NCI-H128 (cell line): ENCODE data around the gene KANSL1.

ENCODE experiments used
- DNase-seq: peaks from one replicate; lab custom pipeline; 2025; ENCODE audit not compliant: unreplicated experiment; lab: John Stamatoyannopoulos, UW

Gene KANSL1

DNA sequence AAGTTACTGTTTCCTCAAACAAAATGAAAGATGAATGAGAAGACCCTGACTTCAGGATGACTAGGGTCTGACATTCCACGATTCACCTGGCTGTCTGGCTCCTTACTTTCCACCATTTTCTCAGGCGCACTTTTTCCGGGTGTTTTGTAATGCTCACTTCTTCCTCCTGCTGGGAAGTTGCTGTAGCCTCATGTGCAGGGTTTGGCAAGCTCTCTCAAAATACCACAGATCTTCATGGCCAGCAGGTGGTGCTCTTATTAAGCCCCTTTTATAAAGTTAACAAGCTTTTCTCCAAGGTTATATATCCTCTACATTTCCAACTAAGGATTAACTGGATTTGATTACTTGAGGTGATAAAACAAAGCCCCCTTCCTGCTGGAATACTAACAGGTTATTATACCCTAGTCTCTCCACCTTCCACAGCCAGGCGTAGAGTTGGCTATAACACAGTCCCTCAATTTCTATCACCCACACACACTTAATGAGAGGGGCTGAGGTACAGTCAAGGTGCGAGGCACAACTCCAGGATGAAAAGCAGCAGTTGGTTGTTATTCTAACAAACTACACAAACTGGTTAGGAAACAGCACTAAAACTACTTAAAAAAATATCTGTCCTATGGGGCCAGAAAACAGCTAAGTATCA lies 148.8 kb downstream of the KANSL1 start:
- peak; percentile 2 for DNase-seq

GRCh38 chr17:46043606-46044005 lies 149.6 kb downstream of the KANSL1 start:
- no peak for DNase-seq

DNA sequence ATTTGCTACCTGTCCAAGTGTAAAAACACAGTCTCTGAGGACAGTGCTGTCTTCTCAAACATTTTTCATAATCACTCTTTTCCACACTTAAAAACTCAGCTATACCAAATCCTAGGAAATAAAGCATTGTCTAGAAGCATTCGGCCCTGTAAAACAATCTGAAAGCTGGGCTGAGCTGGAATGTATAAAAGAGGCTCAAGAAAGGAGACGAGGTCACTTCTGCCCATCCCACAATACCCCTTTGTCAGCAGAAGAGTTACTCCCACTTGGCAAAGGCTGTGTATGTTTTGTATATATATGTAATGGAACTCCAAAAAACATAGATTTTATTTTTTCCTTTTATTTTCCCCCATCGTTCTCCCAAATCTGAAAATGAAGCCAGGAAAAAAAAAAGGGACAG lies 150.3 kb downstream of the KANSL1 start:
- DNase-seq, result no peak

DNA sequence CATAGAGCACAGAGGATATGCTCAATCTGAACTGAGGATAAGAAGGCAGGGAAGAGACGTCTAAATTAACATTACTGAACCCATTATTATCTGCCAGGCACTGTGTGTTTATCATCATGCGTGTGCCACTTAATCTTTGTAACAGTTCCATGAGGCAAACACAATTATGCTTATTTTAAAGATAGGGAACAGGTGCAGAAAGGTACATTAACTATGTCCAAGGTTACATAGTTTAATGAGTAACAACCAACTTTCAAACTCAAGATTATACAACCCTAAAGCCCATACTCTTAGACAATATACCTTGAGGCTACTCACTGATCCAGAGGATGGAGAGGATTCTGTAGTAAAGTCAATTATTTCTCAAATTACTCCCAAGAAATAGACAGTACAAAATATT lies 151.0 kb downstream of the KANSL1 start:
- no peak for DNase-seq

- no peak for DNase-seq
These were observed 153.5 kb downstream of the KANSL1 start for GRCh38 chr17:46039592-46040186.

DNA sequence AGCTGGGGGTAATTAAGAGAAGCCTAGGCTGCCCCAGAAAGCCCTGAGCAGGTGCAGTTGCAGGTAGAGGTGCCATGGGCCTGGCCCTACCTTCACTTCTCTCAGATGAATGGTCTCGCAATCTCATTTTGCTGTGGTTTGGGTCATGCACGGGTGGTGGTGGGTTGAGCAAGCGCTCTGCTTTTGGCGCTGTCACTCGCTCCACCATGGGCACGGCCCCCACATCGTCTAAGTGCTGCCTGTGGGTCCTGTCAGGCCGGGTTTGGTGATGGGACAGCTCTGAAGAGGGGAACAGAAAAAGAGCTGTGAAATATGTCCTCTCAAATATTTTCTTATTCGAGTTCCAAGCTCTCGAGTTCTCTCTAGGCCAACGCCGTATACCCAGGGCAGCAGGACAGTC lies 154.3 kb downstream of the KANSL1 start:
- no peak for DNase-seq

- no peak for DNase-seq
These were observed 154.8 kb downstream of the KANSL1 start for GRCh38 chr17:46038414-46038813.

DNA sequence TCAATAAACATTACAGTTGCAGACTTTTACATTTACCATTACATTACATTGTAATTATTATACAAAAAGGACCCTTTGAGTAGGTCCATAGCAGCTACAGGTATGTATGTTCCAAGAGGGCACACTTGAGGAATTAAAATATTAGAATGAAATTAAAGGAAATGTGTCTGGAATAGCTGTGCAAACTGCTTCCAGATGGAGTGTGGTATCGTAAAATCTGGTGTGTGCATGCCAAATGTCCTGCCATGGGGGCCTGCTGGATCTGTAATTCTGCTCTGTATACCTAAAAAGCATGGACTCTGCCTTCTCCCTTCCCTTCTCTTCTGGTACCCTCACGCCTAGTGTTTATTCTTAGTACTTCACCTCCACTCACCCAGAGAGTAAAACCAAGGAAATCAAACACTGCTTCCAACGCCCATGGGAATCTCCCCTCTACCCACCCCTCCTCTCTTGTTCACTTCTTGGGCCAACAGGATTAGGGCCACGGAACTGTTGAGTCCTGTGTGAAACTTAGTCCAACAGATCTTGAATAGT lies 155.4 kb downstream of the KANSL1 start:
- DNase-seq, result no peak

- DNase-seq, result no peak
These were observed 156.7 kb downstream of the KANSL1 start for GRCh38 chr17:46036491-46036890.

GRCh38 chr17:46035112-46035818 lies 158.0 kb downstream of the KANSL1 start:
- DNase-seq, result no peak

GRCh38 chr17:46033392-46033791 lies 159.8 kb downstream of the KANSL1 start:
- DNase-seq, result no peak

DNA sequence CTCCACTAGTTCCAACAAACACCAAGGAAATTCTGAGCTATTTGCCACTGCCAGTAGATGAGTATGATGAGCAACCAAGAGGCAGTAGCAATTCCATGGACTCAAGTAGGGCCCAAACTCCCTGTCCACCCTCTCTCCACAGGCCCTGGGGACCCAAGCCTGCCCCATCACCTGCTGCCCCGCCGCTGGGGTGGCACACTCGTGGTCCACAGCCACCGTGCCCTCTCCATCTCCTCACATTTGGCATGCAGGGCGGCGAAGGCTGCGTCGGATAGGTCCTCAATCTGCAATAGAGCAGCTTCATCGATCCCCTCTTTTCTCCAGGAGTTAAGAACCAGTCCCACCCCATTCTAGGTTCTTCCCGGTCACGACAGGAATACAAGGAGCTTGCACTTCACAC lies 160.3 kb downstream of the KANSL1 start:
- DNase-seq, result no peak

GRCh38 chr17:46031920-46032319 lies 161.3 kb downstream of the KANSL1 start:
- DNase-seq, result no peak

GRCh38 chr17:46031440-46031839 lies 161.8 kb downstream of the KANSL1 start:
- no peak for DNase-seq

- no peak for DNase-seq
These were observed 162.5 kb downstream of the KANSL1 start for GRCh38 chr17:46030752-46031151.

- no peak for DNase-seq
These were observed 163.6 kb downstream of the KANSL1 start for GRCh38 chr17:46029627-46030026.

- no peak for DNase-seq
These were observed 164.2 kb downstream of the KANSL1 start for GRCh38 chr17:46028981-46029565.

DNA sequence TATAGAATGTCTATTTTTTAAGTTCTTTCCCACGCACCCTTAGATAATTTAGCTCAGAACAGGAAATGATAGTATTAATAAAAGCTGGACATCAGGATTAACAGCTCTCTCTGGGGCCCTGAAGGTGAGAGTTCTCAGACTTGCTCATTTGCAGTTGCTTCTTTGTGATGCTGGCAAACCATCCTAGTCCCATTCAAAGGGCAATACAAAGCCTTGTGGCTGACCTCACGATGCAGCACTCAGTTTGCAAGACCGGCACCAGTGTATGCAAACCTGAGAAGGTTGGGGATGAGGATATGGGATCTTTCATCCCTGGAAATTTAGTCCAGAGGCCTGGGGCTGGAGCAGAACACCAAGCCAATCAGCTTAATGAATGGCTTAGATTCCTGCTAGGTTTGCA lies 164.9 kb downstream of the KANSL1 start:
- no peak for DNase-seq

- no peak for DNase-seq
These were observed 165.3 kb downstream of the KANSL1 start for GRCh38 chr17:46027976-46028325.

GRCh38 chr17:46027048-46027975 lies 165.9 kb downstream of the KANSL1 start:
- no peak for DNase-seq
